Mesendoderm (in vitro differentiated cells): ENCODE measurements around the gene COL19A1.
A peak's percentile ranks its signal among the peaks of the same experiment; 100 is the strongest.

Experiments
- DNase-seq: peaks from one replicate; pipeline ENCODE4 v3.0.0; 2013
- H2AK5ac ChIP-seq: 2 replicates; pipeline ENCODE4 v1.6.1; 2013; ENCODE audit warnings: low read length, inconsistent platforms
- H2BK120ac ChIP-seq: 2 replicates; pipeline ENCODE4 v1.6.1; 2013; ENCODE audit warnings: low read depth, mild to moderate bottlenecking, low read length, moderate library complexity, mixed read lengths
- H2BK15ac ChIP-seq: replicated peaks from 2 replicates; pipeline ENCODE4 v1.6.1; 2013; ENCODE audit warnings: low read depth, mild to moderate bottlenecking, moderate library complexity
- H2BK5ac ChIP-seq: 2 replicates; pipeline ENCODE4 v1.6.1; 2013; ENCODE audit warnings: low read length, inconsistent platforms
- H3K18ac ChIP-seq: 2 replicates; pipeline ENCODE4 v1.6.1; 2013; ENCODE audit warnings: mild to moderate bottlenecking, low read length, mixed read lengths
- H3K23ac ChIP-seq: one replicate; pipeline ENCODE4 v1.6.1; 2013; ENCODE audit warnings: low read length
- H3K27ac ChIP-seq: 2 replicates; pipeline ENCODE4 v1.5.1; 2013; ENCODE audit warnings: low read depth, mild to moderate bottlenecking, inconsistent platforms, low read length, moderate library complexity
- H3K27me3 ChIP-seq: 2 replicates; pipeline ENCODE4 v1.6.1; 2013; ENCODE audit warnings: low read length, control low read depth, mild to moderate bottlenecking, inconsistent platforms; ENCODE audit not compliant: insufficient read depth, poor library complexity
- H3K36me3 ChIP-seq: 2 replicates; pipeline ENCODE4 v1.6.1; 2013; ENCODE audit warnings: low read length, inconsistent platforms; ENCODE audit not compliant: control insufficient read depth, insufficient read depth
- H3K4ac ChIP-seq: one replicate; pipeline ENCODE4 v1.6.1; 2013; ENCODE audit warnings: low read depth, mild to moderate bottlenecking, low read length, moderate library complexity
- H3K4me1 ChIP-seq: 2 replicates; pipeline ENCODE4 v1.6.1; 2013; ENCODE audit warnings: low read depth, low read length, inconsistent platforms; ENCODE audit not compliant: control insufficient read depth
- H3K4me2 ChIP-seq: 2 replicates; pipeline ENCODE4 v1.6.1; 2013; ENCODE audit warnings: low read length
- H3K4me3 ChIP-seq: 2 replicates; pipeline ENCODE4 v1.5.1; 2013; ENCODE audit warnings: mild to moderate bottlenecking, low read length
- H3K56ac ChIP-seq: one replicate; pipeline ENCODE4 v1.6.1; 2013; ENCODE audit warnings: low read length
- H3K79me1 ChIP-seq: 2 replicates; pipeline ENCODE4 v1.6.1; 2013; ENCODE audit warnings: low read length, inconsistent platforms
- H3K79me2 ChIP-seq: 2 replicates; pipeline ENCODE4 v1.6.1; 2013; ENCODE audit warnings: mild to moderate bottlenecking, low read length; ENCODE audit not compliant: control insufficient read depth, insufficient read depth
- H3K9ac ChIP-seq: 2 replicates; pipeline ENCODE4 v1.6.1; 2013; ENCODE audit warnings: low read length, inconsistent platforms
- H4K5ac ChIP-seq: one replicate; pipeline ENCODE4 v1.6.1; 2013; ENCODE audit warnings: low read length
- H4K8ac ChIP-seq: one replicate; pipeline ENCODE4 v1.6.1; 2013; ENCODE audit warnings: low read depth, mild to moderate bottlenecking, control low read depth, low read length, moderate library complexity
- WGBS: extraction: QIAGEN DNeasy Blood & Tissue Kit; methylation state at CpG from one replicate; pipeline ENCODE4 v1.1.7; 2013; ENCODE audit warnings: low lambda C conversion rate, missing lambda C conversion rate; ENCODE audit not compliant: insufficient coverage; ENCODE audit errors: extremely low coverage; 5-methylcytosine and 5-hydroxymethylcytosine counted together

The COL19A1 gene

DNA sequence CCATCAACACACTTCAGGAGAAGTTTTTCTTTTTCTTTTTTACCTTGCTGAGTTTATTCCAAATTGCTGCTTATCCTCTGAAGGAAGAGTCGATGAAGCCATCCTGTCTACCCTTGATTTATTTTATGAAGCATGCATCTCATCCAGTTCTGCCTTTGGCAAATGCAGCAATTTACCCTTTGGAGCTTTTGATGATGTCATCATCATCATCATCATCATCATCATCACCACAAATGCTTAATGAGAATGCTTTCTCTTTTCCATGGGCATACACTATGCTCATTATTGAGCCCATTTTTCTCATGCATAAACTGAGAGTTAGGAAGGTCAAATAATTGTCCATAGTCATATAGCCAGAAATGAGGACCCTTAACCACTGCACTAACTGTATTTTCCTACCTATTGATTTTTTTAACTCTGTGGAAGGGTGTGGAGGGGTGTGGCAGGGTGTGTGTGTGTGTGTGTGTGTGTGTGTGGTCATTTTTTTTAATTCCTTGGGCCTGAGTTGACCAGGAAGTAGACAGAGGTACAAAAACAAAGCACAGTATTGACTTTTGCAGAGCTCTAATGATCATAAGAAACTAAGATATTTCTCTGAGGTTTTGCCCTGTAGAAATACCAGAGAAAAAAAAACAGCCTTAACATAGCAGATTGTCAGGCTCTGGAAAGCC is 353.7 kb downstream of the COL19A1 start:
- H3K56ac ChIP-seq: no peak overlapping the region
- no peak overlapping the region for H3K23ac ChIP-seq
- H3K4me2 ChIP-seq: no peak overlapping the region
- no peak overlapping the region for H3K18ac ChIP-seq
- no peaks in the 10 kb centered on the region for H3K36me3 ChIP-seq
- no peaks in the 10 kb centered on the region for H3K27me3 ChIP-seq
- no peak overlapping the region for H2BK15ac ChIP-seq
- H2AK5ac ChIP-seq: no peak overlapping the region
- no peak overlapping the region for H4K5ac ChIP-seq
- H2BK5ac ChIP-seq: no peak overlapping the region
- H2BK120ac ChIP-seq: no peak overlapping the region
- H3K79me2 ChIP-seq: no peaks in the 10 kb centered on the region
- H3K4ac ChIP-seq: no peak overlapping the region
- no peak overlapping the region for H3K27ac ChIP-seq
- H3K4me1 ChIP-seq: no peaks in the 10 kb centered on the region
- no peak overlapping the region for H4K8ac ChIP-seq
- no CpG with 5 or more reads among the region's 1 CpG for WGBS
- H3K79me1 ChIP-seq: no peaks in the 10 kb centered on the region
- H3K4me3 ChIP-seq: no peak overlapping the region
- H3K9ac ChIP-seq: no peak overlapping the region
- DNase-seq: no peak

DNA sequence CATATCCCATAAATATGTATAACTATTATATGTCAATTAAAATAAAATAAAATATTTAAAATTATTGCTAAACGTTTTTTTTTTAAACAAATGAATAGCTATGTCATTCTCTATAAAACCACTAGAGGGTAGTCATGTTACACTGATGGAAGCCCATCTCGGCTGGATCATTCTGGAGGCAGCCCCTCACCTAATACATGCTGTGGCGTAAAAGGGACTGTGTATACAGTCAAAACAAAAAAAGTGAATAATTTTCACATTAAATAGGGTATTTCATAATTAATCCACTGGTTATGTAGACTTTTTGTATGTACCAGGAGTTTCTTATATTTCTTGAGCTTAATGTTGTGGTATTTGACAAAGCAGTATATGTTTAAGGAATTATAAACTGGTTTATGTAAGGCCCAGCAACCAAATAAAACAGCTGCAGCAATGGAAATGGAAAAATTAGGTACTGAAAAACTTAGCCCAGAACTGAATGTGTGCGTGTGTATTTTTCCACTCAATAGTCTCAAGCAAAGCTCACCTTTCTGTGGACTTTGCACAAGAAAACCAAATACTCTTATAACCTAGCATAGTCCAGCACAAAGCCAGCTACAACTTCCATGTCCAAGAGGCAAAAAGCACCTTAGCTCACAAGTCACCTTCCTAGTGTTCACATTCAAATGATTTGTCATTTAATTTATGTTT is 354.8 kb downstream of the COL19A1 start:
- H3K4me3 ChIP-seq: no peak overlapping the region
- no peak overlapping the region for H3K18ac ChIP-seq
- no peak overlapping the region for H2BK120ac ChIP-seq
- H2AK5ac ChIP-seq: no peak overlapping the region
- no CpG with 5 or more reads among the region's 4 CpGs for WGBS
- H3K56ac ChIP-seq: no peak overlapping the region
- H3K27ac ChIP-seq: no peak overlapping the region
- no peak overlapping the region for H4K5ac ChIP-seq
- no peaks in the 10 kb centered on the region for H3K36me3 ChIP-seq
- no peak overlapping the region for H4K8ac ChIP-seq
- no peak overlapping the region for H2BK5ac ChIP-seq
- no peak overlapping the region for H3K4ac ChIP-seq
- H2BK15ac ChIP-seq: no peak overlapping the region
- DNase-seq: peak; percentile 44
- no peaks in the 10 kb centered on the region for H3K79me2 ChIP-seq
- H3K79me1 ChIP-seq: no peaks in the 10 kb centered on the region
- no peak overlapping the region for H3K4me2 ChIP-seq
- no peaks in the 10 kb centered on the region for H3K27me3 ChIP-seq
- no peaks in the 10 kb centered on the region for H3K4me1 ChIP-seq
- no peak overlapping the region for H3K23ac ChIP-seq
- H3K9ac ChIP-seq: no peak overlapping the region

DNA sequence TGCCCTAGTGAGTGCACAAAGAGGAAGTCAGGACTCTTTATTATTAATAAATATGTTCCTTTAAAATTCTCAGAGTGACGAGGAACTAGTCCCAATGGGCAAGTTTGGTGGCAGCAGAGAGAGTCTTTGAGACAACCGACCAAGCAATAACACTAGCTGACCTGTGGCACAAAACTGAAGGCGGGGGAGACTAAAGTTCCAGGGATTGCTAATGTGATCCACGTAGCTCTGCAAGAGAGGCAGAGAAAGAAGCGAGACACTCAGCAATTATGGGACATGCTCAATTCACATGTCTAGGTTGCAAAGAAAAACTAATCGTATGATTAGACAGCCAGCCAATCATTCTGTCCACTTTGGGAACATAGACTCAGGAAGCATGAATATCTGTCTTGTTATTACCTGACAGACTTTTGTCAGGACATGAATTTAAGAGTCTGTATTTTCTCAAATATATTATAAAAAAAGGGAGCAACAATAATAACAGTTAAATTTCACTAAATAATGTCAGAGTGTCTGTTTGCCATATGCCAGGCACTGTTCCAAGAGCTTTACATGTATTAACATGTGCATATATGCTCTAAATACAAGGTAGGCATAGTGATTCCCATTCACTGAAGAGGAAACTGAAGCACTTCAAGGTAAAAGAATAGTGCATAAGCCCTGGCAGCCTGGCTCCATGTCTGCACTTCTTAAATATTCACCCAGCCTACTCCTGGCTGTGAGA is 355.5 kb downstream of the COL19A1 start:
- H3K27ac ChIP-seq: no peak overlapping the region
- H3K4ac ChIP-seq: no peak overlapping the region
- no peak overlapping the region for H2BK5ac ChIP-seq
- no peak overlapping the region for H3K4me3 ChIP-seq
- H3K18ac ChIP-seq: no peak overlapping the region
- no peak overlapping the region for H4K8ac ChIP-seq
- no CpG with 5 or more reads among the region's 6 CpGs for WGBS
- no peaks in the 10 kb centered on the region for H3K79me1 ChIP-seq
- H3K23ac ChIP-seq: no peak overlapping the region
- H4K5ac ChIP-seq: no peak overlapping the region
- no peak overlapping the region for H3K9ac ChIP-seq
- no peaks in the 10 kb centered on the region for H3K79me2 ChIP-seq
- no peak for DNase-seq
- no peaks in the 10 kb centered on the region for H3K4me1 ChIP-seq
- H2BK120ac ChIP-seq: no peak overlapping the region
- H3K27me3 ChIP-seq: no peaks in the 10 kb centered on the region
- H3K36me3 ChIP-seq: no peaks in the 10 kb centered on the region
- no peak overlapping the region for H3K56ac ChIP-seq
- H2BK15ac ChIP-seq: no peak overlapping the region
- no peak overlapping the region for H3K4me2 ChIP-seq
- no peak overlapping the region for H2AK5ac ChIP-seq

DNA sequence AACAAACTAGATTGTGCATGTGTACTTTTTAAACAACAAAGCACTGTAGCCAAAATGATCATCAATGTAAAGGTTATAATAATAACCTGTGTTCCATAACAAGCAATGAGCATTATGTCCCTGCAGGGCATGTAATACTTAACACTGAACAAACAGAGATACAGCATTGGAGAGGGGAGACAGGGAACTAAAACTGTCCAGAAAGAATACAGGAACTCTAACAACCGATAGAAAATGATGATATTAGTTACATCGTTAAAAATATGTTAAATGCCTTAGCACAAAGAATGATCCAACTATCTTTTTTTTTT is 356.0 kb downstream of the COL19A1 start:
- Histone ChIP-seq H3K36me3 (no peaks in the 10 kb centered on the region), H4K8ac (no peak overlapping the region), H3K79me2 (no peaks in the 10 kb centered on the region), H2AK5ac (no peak overlapping the region), H3K56ac (no peak overlapping the region), H2BK120ac (no peak overlapping the region), H2BK5ac (no peak overlapping the region), H2BK15ac (no peak overlapping the region), H3K4me2 (no peak overlapping the region), H3K9ac (no peak overlapping the region), H3K18ac (no peak overlapping the region), H4K5ac (no peak overlapping the region), H3K79me1 (no peaks in the 10 kb centered on the region), H3K4ac (no peak overlapping the region), H3K4me3 (no peak overlapping the region), H3K4me1 (no peaks in the 10 kb centered on the region), H3K23ac (no peak overlapping the region), H3K27me3 (no peaks in the 10 kb centered on the region), H3K27ac (no peak overlapping the region)
- WGBS: no CpG with 5 or more reads among the region's 2 CpGs
- no peak for DNase-seq

DNA sequence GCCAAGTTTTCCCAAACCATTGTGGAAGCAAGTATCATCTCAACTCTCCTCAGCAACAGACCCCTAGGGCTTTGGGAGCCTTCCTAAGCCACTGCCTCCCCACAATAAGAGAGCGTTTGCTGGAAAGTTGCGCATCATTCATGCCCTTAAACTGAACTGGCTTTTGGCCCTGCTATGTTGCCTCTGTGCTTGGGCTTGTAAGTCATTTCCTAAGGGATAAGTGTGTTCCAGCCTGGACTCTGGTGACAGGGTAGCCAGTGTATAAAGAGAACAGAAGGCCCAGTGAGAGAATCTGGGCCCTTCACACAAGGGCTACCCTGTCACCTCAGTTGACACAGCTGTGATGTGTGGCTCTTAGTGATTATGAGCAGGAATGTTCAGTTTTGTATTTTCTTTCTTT is 358.7 kb downstream of the COL19A1 start:
- no peak for DNase-seq
- no CpG with 5 or more reads among the region's 2 CpGs for WGBS
- Histone ChIP-seq H2BK15ac (no peak overlapping the region), H3K9ac (no peak overlapping the region), H3K27me3 (no peaks in the 10 kb centered on the region), H3K18ac (no peak overlapping the region), H3K36me3 (no peaks in the 10 kb centered on the region), H3K56ac (no peak overlapping the region), H4K8ac (no peak overlapping the region), H3K4ac (no peak overlapping the region), H3K4me2 (no peak overlapping the region), H3K79me1 (no peaks in the 10 kb centered on the region), H3K4me1 (no peaks in the 10 kb centered on the region), H2BK120ac (no peak overlapping the region), H2AK5ac (no peak overlapping the region), H3K79me2 (no peaks in the 10 kb centered on the region), H2BK5ac (no peak overlapping the region), H4K5ac (no peak overlapping the region), H3K27ac (no peak overlapping the region), H3K4me3 (no peak overlapping the region), H3K23ac (no peak overlapping the region)
